Measurements from ENCODE around the gene EGFLAM.

GRCh38 chr5:38307845-38308244 is 49.5 kb downstream of the EGFLAM start:
- TF ChIP-seq CTCF (IDR thresholded peaks at IDR 0.05) (no peak), POLR2AphosphoS5 (IDR thresholded peaks at IDR 0.05) (no peak), POLR2A (IDR thresholded peaks at IDR 0.05) (no peak)
